ENCODE measurements around the gene STAB1.

STAB1 gene

GRCh38 chr3:52454938-52455282 lies 40.2 kb upstream of the STAB1 start:
- TF ChIP-seq CTCF (IDR thresholded peaks at IDR 0.05; ENCODE audit: extremely low read depth, insufficient read depth, missing control alignments): no peak
- no peak for DNase-seq (ENCODE audit: low spot score)
- in situ Hi-C loops (cut with MboI; ENCODE audit: low pct_unique_long_range_greater_than_20kb, low sequenced_read_pairs, unreplicated experiment): no loop called here

DNA sequence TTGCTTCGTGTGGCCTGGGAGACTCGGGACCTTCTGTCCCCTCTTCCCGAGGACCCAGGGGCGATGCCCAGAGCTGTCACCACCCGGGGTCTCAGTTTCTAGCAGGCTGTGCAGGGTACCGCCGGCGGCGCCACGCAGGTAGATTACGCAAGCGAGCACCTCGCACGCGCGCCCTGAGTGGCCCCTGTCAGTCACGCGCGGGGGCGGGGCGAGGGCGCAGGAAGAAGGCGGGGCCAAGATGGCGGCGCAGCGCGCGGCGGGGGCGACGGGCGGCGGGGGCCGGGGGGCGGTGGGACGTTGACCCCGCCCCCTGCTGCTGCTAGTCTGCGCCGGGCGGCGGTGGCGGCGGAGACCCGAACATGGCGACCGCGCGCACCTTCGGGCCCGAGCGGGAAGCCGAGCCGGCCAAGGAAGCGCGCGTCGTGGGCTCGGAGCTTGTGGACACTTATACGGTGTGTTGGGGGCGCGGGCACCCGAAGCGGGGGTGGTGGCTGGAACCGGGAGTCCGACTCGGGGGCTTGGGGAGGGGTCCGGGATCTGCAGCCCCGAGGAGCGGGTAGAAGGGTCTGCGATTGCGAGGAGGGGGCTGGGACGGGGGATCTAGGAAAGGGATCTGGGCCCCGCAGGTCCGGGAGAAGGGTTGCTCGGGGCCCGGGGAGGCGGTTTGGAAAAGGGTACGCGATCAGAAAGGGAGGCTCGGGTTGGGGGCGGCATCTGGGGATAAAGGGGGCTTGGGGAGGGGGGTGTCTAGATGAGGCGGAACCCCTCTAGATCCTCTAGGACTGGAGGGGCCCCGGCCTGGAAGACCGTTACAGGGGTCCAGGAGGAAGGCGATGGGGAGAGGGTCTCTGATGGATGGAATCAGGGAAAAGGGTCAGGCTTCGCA lies 39.6 kb upstream of the STAB1 start, which contains the start of gene NISCH:
Gene NISCH (plus strand): TSS at position 322 of the 886 bp plus-strand sequence. CDS start 38 bp downstream, at position 360.
- no peak for TF ChIP-seq CTCF (IDR thresholded peaks at IDR 0.05; ENCODE audit: extremely low read depth, insufficient read depth, missing control alignments)
- in situ Hi-C loops (cut with MboI; ENCODE audit: low pct_unique_long_range_greater_than_20kb, low sequenced_read_pairs, unreplicated experiment): no loop called here
- DNase-seq (ENCODE audit: low spot score): peak; percentile 99

DNA sequence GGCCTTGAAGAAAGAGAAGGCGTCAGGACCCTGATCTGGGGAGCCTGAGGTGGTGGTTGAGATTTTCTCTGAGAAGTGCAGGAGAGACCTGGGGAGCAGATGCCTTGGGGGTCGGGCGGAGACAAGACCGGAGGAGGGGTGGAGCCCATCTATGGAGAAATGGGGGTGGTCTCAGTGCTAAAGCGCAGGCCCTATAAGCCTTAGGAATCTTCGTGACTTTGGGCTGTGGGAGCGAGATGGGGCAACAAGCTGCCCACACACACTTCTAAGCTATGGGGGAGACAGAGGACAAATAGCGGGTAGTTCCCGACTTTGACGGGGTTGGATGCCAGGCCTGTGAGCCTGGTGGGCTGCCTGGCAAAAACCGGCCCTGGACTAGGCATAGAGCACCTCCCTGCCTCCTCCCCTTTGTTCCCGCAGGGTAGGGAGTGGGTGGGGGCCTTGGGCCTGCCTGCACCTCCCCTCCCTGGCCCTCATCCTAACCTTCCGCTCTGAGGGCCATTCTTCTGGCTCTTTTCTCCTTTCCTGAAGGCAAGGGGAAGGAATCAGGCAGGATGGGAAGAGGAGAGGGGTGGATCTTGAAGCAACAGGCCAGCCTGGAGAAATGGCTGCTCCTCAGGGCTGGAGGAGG lies 38.9 kb upstream of the STAB1 start:
- no peak for TF ChIP-seq CTCF (IDR thresholded peaks at IDR 0.05; ENCODE audit: extremely low read depth, insufficient read depth, missing control alignments)
- DNase-seq (ENCODE audit: low spot score): no peak
- in situ Hi-C loops (cut with MboI; ENCODE audit: low pct_unique_long_range_greater_than_20kb, low sequenced_read_pairs, unreplicated experiment): no loop called here

DNA sequence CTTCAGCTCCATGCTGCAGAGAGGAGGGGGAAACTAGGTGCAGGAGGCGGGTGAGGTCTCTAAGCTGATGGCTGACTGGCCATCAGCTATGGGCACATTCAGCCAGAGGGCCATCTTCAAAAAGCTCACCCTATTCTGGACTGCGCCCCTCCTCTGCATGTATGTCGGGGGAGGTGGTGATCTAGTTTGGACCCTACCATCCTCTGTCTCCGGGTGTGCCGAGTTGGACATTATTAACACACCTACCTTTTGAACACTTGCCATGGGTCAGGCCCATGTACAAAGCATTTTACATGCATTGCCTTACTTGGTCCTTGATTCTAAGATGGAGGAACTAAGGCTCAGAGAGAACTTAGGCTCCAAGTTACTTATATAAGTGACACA lies 38.3 kb upstream of the STAB1 start:
- TF ChIP-seq CTCF (IDR thresholded peaks at IDR 0.05; ENCODE audit: extremely low read depth, insufficient read depth, missing control alignments): no peak
- no peak for DNase-seq (ENCODE audit: low spot score)
- in situ Hi-C loops (cut with MboI; ENCODE audit: low pct_unique_long_range_greater_than_20kb, low sequenced_read_pairs, unreplicated experiment): no loop called here

GRCh38 chr3:52458031-52458760 lies 36.9 kb upstream of the STAB1 start:
- no peak for DNase-seq (ENCODE audit: low spot score)
- in situ Hi-C loops (cut with MboI; ENCODE audit: low pct_unique_long_range_greater_than_20kb, low sequenced_read_pairs, unreplicated experiment): no loop called here
- TF ChIP-seq CTCF (IDR thresholded peaks at IDR 0.05; ENCODE audit: extremely low read depth, insufficient read depth, missing control alignments): no peak

DNA sequence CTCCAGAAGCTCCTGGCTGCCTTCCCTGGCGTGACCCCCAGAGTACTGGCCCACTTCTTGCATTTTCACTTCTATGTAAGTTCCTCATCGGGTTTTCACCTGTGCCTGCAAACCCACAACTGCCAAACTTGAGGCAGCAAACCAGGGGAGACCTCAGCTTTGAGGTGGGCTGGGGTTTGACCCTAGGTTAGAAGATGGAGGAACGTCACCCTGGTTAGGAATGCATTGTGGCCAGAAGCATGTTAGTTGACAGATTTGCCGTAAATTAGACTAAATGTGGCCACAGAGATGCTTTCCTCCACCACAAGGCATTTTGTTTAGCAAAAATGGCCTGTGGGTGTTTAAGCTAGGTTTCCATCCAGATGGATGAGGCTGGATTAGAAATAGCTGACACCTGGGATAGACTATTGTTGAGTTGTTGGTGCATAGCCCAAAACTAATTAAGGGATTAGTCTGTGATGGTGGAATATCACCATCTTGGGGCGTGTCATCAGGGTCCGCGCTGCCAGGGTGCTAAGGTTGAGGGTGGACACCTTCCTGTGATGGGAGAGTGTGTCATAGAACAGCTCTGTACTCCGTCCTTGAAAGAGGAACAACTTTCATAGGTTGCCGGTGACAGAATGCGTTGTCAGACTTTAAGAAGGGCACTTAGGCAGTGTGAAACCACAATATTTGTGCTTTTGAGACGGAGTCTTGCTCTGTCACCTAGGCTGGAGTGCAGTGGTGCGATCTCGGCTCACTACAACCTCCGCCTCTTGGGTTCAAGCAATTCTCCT lies 36.2 kb upstream of the STAB1 start:
- TF ChIP-seq CTCF (IDR thresholded peaks at IDR 0.05; ENCODE audit: extremely low read depth, insufficient read depth, missing control alignments): no peak
- in situ Hi-C loops (cut with MboI; ENCODE audit: low pct_unique_long_range_greater_than_20kb, low sequenced_read_pairs, unreplicated experiment): no loop called here
- no peak for DNase-seq (ENCODE audit: low spot score)
